NCI-H774 (cell line): Measurements from ENCODE around the gene KRTAP5-5.
"Not testable (repeated sequence)": the region's sequence is repeated elsewhere in the genome, so short reads cannot be mapped to it uniquely, and the experiment has no call there.

ENCODE experiments used
- DNase-seq: peaks from one replicate; lab custom pipeline; 2025; lab: John Stamatoyannopoulos, UW

The KRTAP5-5 gene

DNA sequence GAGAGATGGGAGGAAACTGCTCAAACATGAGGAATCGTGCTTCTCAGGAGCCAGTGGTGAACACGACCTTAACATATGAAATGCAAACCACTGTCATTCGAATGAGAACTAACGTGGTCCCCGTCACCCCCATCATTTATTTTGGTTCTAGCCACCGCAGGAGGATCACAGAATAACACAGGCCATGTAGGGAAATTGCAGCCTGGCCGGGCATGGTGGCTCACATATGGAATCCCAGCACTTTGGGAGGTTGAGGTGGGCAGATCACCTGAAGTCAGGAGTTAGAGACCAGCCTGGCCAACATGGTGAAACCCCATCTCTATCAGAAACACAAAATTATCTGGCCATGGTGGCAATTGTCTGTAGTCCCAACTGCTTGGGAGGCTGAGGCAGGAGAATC lies 27.1 kb downstream of the KRTAP5-5 start:
- DNase-seq, result no peak

DNA sequence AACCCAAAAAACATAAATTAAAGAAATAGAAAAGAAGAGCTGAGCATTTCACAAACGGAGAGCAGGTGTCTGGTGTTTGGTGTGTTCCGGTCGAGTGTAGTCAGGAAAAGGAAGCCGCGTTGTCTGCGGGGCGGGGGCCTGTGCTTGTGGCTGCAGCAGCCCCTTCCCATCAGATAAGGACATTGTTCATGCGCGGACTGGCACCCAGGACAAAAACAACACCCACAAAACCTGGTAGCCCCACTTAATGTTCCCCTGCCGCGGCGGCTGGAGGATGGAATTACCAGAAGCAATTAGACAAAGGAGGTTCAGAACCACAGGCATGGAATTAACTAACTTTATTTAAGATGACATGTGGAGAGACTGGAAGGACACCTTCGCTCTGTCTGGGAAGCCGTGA lies 29.9 kb downstream of the KRTAP5-5 start:
- no peak for DNase-seq

GRCh38 chr11:1660111-1660867 lies 30.7 kb downstream of the KRTAP5-5 start:
- no peak for DNase-seq

DNA sequence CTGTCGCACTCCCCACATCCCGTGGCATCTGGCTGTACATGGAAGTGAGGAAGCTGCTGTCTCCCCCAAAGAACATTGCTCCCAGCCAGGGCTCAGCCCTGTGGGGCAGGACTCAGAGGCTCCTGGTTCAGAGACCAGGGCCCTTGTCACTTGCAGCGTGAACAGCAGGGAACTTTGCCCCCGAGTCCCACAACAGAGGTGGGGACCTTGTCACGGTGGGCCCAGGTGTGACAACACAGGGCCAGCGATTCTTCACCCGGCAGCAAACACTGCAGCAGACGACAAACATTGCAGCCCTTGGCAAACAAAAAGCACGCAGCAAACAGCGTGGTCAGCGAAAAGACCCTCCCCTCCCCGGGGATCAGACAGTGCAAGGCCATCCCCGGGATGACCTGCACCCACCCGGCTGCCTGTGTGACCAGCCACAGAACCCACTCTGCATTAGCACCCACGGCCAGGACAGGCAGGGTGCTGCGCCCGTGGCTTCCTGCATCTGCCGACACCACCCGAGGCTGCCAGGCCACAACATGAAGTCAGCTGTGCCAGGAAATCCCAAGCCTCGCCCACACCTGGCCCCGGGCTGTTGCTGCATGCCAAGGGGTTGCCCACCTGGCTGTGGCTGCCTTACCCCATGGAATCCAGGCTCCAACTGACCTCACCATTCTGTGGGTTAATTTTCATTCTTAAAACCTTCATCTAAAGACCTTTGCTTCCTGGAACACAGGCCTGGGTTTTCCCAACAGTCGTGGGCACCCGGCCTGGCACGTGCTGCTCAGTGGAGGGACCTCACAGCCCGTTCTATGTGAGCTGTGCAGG lies 32.1 kb downstream of the KRTAP5-5 start:
- not testable (repeated sequence) for DNase-seq

GRCh38 chr11:1662699-1663283 lies 33.2 kb downstream of the KRTAP5-5 start:
- DNase-seq, result not testable (repeated sequence)

DNA sequence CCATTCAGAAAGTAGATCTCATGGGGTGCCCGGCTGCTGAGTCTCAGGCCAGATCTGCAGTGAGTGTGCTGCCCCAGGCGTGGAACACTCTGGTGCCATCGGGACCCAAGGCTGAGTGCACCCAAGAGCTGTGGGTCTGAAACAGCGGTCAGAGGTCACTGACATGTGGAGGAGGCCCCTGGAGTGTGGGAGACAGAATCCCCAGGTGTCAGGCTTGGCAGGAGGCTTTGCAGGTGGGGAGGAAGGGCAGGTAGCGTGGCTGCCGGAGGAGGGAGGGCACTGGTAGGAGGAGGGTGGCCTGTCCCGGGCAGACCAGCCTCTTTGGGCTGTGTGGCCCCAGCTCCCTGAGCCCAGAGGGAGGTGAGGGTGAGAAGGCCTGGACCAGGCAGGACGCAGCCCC lies 35.7 kb downstream of the KRTAP5-5 start:
- DNase-seq, result no peak

DNA sequence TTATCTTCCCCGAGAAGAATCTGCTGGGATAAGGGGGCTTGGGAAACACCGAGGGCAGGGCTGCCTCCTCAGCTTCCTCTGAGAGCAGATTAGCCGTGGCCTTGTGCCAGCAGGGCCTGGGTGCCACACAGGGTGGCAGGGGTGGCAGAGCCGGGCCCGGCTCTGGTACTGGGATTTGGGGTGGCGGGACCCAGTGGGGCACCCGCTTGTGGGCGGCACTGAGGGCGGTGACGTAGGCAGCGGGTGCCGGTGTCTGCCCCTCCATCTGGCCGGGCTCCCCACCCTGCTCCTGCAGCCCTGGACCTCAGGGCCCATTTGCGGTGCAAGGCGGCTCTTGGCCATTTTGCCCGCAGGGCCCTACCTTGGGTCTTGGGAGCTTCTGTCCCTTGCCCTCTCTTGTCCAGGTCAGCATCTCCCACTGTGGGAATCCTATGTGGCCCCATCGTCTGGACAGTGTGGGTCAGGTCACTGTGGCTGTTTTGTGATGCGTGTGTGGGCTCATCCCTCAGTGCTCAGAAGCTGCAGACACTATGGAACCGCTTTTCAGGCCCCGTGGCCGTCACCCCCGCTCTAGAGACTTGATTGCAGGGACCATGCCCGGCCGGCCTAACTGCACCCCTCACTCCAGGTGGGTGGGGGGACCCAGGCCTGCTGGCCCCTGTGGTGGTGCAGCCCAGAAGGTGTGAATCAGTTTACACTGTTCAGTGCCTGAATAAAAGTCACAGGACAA lies 37.7 kb downstream of the KRTAP5-5 start:
- no peak for DNase-seq

DNA sequence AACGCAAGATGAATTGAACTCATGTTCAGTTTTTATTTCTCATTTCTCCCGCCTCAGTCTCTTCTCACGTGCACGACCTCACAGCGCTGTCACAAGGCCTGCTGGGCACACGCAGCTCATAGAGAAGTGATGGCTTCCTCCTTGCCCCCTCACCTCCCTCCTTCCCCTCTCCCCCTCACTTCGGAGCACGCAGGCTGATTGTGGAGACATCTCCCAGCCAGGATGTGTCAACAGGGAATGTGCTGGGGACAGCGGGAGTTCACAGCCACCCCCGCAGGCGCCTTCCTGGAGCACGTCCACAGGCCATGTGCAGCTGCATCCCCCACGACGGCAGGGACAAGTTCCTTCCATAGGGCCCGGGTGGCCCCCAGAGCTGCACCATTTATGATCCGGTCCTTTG lies 38.3 kb downstream of the KRTAP5-5 start:
- no peak for DNase-seq

GRCh38 chr11:1668911-1669473 lies 39.4 kb downstream of the KRTAP5-5 start:
- no peak for DNase-seq

DNA sequence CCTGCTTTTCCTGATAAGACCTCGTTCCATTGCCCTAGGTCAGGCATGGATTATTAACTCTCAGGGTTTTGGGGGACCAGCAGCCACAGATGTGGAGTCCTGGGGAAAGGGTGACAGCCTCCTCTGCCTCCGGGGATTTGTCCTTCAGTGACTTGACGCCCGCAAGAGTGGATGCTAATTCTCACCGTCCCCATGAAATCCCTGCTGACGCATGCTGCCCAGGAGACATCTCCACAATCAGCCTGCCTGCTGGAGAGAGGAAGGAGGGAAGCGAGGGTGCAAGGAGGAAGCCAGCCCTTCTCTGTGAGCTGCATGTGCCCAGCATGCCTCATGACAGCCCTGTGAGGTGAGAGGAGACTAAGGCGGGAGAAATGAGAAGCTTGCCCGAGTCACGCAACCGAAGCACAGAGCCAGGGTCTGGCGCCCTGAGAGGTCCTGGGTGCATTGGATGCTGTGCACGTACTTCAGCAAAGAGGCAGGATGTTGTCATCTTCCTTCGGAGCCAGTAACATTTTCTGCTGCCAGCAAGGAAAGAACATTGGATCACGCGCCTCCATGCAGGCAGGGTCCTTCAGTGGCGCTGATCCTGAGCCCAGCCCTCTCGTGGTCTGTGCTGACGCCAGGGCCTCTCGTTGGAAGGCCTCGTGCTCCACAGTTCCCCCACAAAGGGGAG lies 40.1 kb downstream of the KRTAP5-5 start:
- DNase-seq, result no peak

GRCh38 chr11:1670457-1670856 lies 40.9 kb downstream of the KRTAP5-5 start:
- not testable (repeated sequence) for DNase-seq

DNA sequence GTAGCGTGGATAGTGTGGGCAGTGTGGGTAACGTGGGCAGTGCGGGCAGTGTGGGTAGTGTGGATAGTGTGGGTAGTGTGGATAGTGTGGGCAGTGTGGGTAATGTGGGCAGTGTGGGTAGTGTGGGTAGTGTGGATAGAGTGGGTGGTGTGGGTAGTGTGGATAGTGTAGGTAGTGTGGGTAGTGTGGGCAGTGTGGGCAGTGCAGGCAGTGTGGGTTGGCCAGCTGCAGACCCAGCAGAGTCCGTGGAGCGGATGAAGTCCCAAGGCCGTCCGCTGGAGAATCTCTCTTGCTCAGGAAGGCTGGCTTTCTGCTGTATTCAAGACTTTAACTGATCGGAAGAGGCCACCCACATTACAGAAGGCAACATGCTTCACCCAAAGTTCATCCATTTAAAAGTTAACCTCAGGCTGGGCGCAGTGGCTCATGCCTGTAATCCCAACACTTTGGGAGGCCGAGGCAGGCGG lies 41.4 kb downstream of the KRTAP5-5 start:
- no peak for DNase-seq

GRCh38 chr11:1671658-1672057 lies 42.1 kb downstream of the KRTAP5-5 start:
- no peak for DNase-seq

DNA sequence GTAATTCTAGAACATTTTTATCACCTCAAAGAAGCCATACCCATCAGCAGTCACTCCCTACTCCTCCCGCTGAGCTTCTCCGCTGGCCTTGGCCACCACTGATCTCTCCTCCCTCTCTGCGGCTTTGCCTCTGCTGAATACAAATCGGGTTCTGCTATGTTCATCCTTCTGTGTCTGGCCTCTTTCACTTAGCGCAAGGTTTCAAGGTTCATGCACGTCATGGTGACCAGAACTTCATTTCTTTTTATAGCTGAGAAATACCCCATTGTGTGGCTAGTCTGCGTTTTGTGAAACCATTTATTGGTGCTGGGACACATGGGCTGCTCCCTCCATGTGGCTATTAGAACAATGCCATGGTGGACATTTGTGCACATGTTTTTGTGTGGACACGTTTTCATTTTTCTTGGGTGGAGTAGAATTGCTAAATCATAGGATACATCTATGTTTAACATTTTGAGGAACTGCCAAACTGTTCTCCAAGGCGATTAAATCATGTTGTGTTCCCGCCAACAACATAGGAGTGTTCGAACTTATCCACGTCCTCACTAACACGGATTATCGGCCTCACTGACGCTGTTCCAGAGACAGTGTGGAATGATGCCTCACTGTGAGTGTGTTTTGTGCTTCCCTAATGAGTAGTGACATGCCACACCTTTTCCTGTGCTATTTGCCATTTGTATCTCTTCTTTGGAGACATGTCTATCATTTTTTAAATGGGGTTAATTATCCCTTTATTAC lies 43.2 kb downstream of the KRTAP5-5 start:
- DNase-seq, result no peak

DNA sequence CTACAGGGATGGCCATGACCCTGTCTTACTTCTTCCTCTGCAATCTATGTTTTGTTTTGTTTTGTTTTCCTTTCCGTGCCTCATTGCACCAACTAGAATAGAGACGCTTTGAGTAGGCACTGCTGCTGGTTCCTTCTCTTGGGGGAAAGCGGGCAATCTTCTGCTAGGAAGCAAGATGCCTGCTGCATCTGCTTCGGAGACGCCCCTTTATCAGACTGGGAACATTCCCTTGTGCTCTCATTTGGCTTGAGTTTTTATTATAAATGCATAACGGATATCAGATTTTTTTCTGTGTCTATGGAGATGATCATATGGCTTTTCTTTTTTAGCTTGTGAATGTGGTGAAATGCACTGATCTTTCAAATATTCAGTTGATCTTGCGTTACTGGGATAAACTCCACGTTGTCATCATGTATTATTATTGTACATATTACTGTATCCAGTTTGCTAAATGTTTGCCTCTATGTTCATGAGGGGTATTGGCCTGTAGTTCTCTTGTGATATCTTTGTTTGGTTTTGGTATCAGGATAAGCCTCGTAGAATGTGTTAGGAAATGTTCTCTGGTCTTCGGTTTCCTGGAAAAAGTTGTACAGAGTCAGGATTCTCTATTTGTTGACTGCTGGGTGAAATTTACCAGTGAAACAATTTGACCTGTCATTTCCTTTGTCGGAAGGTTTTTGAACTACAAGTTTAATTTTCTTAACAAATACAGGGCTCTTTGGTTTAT lies 44.0 kb downstream of the KRTAP5-5 start:
- no peak for DNase-seq

GRCh38 chr11:1674173-1675131 lies 44.9 kb downstream of the KRTAP5-5 start:
- DNase-seq, result no peak

- DNase-seq, result no peak
These were observed 46.1 kb downstream of the KRTAP5-5 start for GRCh38 chr11:1675536-1676228.

- no peak for DNase-seq
These were observed 46.7 kb downstream of the KRTAP5-5 start for GRCh38 chr11:1676229-1676740.
